Neural cell (in vitro differentiated cells): ENCODE measurements around the gene DTWD1. TPM values are rescaled to one million over a fixed set of nuclear protein-coding genes. Genes with fewer than 3 reads are reported as not detected.

Experiments used
- H2AFZ ChIP-seq: fragments of 200-600, 300-800 bp; sonication (generic), shearing (Covaris generic); 2 replicates; pipeline ENCODE4 v1.6.0; 2014; ENCODE audit warnings: low read depth, mild to moderate bottlenecking, antibody characterized with exemption, low read length, moderate library complexity
- H3F3A ChIP-seq: fragments of 200-600 bp; shearing (Covaris generic); 2 replicates; pipeline ENCODE4 v1.6.1; 2016; ENCODE audit warnings: mild to moderate bottlenecking, moderate library complexity, mixed read lengths, antibody characterized with exemption, low read length; ENCODE audit not compliant: insufficient read depth, poor library complexity, severe bottlenecking
- H3K27ac ChIP-seq: fragments of 200-600, 300-800 bp; sonication (generic), shearing (Covaris generic); 2 replicates; pipeline ENCODE4 v1.5.1; 2014; ENCODE audit warnings: mild to moderate bottlenecking, low read length, moderate library complexity
- H3K27me3 ChIP-seq: fragments of 300-800, 200-600 bp; sonication (generic), shearing (Covaris generic); 2 replicates; pipeline ENCODE4 v1.6.0; 2014; ENCODE audit warnings: mild to moderate bottlenecking, low read depth, low read length, moderate library complexity; ENCODE audit not compliant: insufficient read depth
- H3K36me3 ChIP-seq: fragments of 300-800, 200-600 bp; sonication (generic), shearing (Covaris generic); 2 replicates; pipeline ENCODE4 v1.5.1; 2014; ENCODE audit warnings: mild to moderate bottlenecking, antibody characterized with exemption, low read length, moderate library complexity; ENCODE audit not compliant: insufficient read depth
- H3K4me2 ChIP-seq: fragments of 300-800, 200-600 bp; sonication (generic), shearing (Covaris generic); 2 replicates; pipeline ENCODE4 v1.6.0; 2014; ENCODE audit warnings: mild to moderate bottlenecking, low read length
- H3K4me3 ChIP-seq: fragments of 300-800, 200-600 bp; sonication (generic), shearing (Covaris generic); 2 replicates; pipeline ENCODE4 v1.5.1; 2014; ENCODE audit warnings: mild to moderate bottlenecking, low read length, moderate library complexity
- H3K79me2 ChIP-seq: fragments of 200-600 bp; shearing (Covaris generic); replicated peaks from 2 replicates; pipeline ENCODE4 v1.6.0; 2014; ENCODE audit warnings: mild to moderate bottlenecking, low read length, moderate library complexity; ENCODE audit not compliant: insufficient read depth
- H3K9ac ChIP-seq: fragments of 300-800, 200-600 bp; sonication (generic), shearing (Covaris generic); 2 replicates; pipeline ENCODE4 v1.6.1; 2016; ENCODE audit warnings: mild to moderate bottlenecking, low read length, mixed read lengths
- H3K9me2 ChIP-seq: fragments of 200-600 bp; shearing (Covaris generic); 2 replicates; pipeline ENCODE4 v1.6.1; 2016; ENCODE audit warnings: mild to moderate bottlenecking, low read length, mixed read lengths; ENCODE audit not compliant: insufficient read depth
- H3K9me3 ChIP-seq: fragments of 200-600, 300-800 bp; sonication (generic), shearing (Covaris generic); 2 replicates; pipeline ENCODE4 v1.6.1; 2016; ENCODE audit warnings: mild to moderate bottlenecking, mixed run types, low read length, moderate library complexity, mixed read lengths
- H4K20me1 ChIP-seq: fragments of 200-600 bp; shearing (Covaris generic); 2 replicates; pipeline ENCODE4 v1.6.1; 2016; ENCODE audit warnings: mild to moderate bottlenecking, mixed run types; ENCODE audit not compliant: insufficient read depth
- EP300 ChIP-seq: fragments of 450-650 bp; conservative IDR thresholded peaks from 2 replicates; pipeline ENCODE4 v1.6.1; 2014; ENCODE audit warnings: antibody characterized with exemption, mild to moderate bottlenecking, moderate library complexity; ENCODE audit not compliant: poor library complexity, severe bottlenecking
- EZH2 ChIP-seq: fragments of 200-600, 300-800 bp; shearing (Covaris generic), sonication (generic); IDR thresholded peaks from 2 replicates; pipeline ENCODE4 v1.6.1; 2014; ENCODE audit warnings: antibody characterized with exemption, low read length, borderline replicate concordance, mild to moderate bottlenecking; ENCODE audit not compliant: insufficient read depth, poor library complexity, severe bottlenecking
- MXI1 ChIP-seq: fragments of 450-650 bp; conservative IDR thresholded peaks from 2 replicates; pipeline ENCODE4 v1.6.1; 2014; ENCODE audit warnings: antibody characterized with exemption, mild to moderate bottlenecking; ENCODE audit not compliant: poor library complexity, severe bottlenecking
- POLR2AphosphoS5 ChIP-seq: IDR thresholded peaks from 2 replicates; pipeline ENCODE4 v1.6.1; 2012
- RAD21 ChIP-seq: fragments of 450-650 bp; conservative IDR thresholded peaks from 2 replicates; pipeline ENCODE4 v1.6.1; 2014; ENCODE audit warnings: antibody characterized with exemption, mild to moderate bottlenecking, moderate library complexity
- REST ChIP-seq: IDR thresholded peaks from 2 replicates; pipeline ENCODE4 v1.6.1; 2012; ENCODE audit warnings: borderline replicate concordance
- SMC3 ChIP-seq: fragments of 450-650 bp; conservative IDR thresholded peaks from 2 replicates; pipeline ENCODE4 v1.6.1; 2014; ENCODE audit warnings: antibody characterized with exemption, mild to moderate bottlenecking, moderate library complexity; ENCODE audit not compliant: poor library complexity
- TAF1 ChIP-seq: IDR thresholded peaks from 2 replicates; pipeline ENCODE4 v1.6.1; 2012; ENCODE audit warnings: low read depth
- polyA plus RNA-seq: library from polyadenylated mRNA; depleted of rRNA; stranded (reverse); fragments of >200 nt; gene quantifications from 2 replicates; pipeline ENCODE4 v1.2.3, GENCODE V29; 2014
- TF ChIP-seq, protein P1 (sequence below): fragments of 450-650 bp; IDR thresholded peaks from 2 replicates; pipeline ENCODE4 v1.5.1; 2014; ENCODE audit warnings: antibody characterized with exemption, mild to moderate bottlenecking, moderate library complexity; ENCODE audit not compliant: poor library complexity, severe bottlenecking

DTWD1 gene
- polyA plus RNA-seq, 1 donor from 2014 or later, result 16.5 TPM

DNA sequence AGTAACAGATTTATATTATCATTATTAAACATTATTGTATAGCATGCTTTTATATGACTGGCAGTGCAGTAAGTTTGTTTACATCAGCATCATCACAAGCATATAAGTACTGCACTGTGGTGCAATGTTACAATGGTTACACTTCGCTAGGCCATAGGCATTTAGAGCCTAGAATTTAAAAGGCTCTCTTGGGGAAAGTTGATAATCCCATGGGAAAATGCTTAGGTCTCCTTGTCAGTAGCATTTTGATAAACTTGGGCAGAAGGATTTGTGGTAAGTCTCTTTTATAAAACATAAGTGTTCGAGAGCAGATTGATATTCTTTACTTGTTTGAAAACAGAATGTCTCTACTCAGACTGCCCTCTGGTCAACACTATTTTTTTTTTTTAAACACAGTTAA lies 7.5 kb downstream of the DTWD1 start:
- Histone ChIP-seq H3K27me3 (no peaks in the 10 kb centered on the region), H4K20me1 (no peaks in the 10 kb centered on the region), H3F3A (no peaks in the 10 kb centered on the region), H3K27ac (no peak overlapping the region), H3K9me3 (no peaks in the 10 kb centered on the region), H3K9me2 (no peaks in the 10 kb centered on the region), H3K4me2 (no peak overlapping the region), H3K9ac (no peak overlapping the region), H3K36me3 (no peaks in the 10 kb centered on the region), H3K4me3 (no peak overlapping the region), H3K79me2 (peaks cover 9% of the 10 kb centered on the region), H2AFZ (no peak overlapping the region)
- TF ChIP-seq SMC3, result no peak
- no peak for TF ChIP-seq RAD21
- no peak for TF ChIP-seq TAF1
- TF ChIP-seq EZH2, result no peak
- no peak for TF ChIP-seq MXI1
- no peak for TF ChIP-seq EP300
- no peak for TF ChIP-seq POLR2AphosphoS5
- TF ChIP-seq, protein P1, sequence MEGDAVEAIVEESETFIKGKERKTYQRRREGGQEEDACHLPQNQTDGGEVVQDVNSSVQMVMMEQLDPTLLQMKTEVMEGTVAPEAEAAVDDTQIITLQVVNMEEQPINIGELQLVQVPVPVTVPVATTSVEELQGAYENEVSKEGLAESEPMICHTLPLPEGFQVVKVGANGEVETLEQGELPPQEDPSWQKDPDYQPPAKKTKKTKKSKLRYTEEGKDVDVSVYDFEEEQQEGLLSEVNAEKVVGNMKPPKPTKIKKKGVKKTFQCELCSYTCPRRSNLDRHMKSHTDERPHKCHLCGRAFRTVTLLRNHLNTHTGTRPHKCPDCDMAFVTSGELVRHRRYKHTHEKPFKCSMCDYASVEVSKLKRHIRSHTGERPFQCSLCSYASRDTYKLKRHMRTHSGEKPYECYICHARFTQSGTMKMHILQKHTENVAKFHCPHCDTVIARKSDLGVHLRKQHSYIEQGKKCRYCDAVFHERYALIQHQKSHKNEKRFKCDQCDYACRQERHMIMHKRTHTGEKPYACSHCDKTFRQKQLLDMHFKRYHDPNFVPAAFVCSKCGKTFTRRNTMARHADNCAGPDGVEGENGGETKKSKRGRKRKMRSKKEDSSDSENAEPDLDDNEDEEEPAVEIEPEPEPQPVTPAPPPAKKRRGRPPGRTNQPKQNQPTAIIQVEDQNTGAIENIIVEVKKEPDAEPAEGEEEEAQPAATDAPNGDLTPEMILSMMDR, result no peak

GRCh38 chr15:49637857-49638256 lies 17.0 kb downstream of the DTWD1 start:
- H3K9me2 ChIP-seq, result no peaks in the 10 kb centered on the region
- no peaks in the 10 kb centered on the region for H3K27me3 ChIP-seq
- H3K4me3 ChIP-seq, result no peak overlapping the region
- TF ChIP-seq RAD21 (no peak), SMC3 (no peak), EZH2 (no peak), TAF1 (no peak), EP300 (no peak), MXI1 (no peak), REST (no peak), POLR2AphosphoS5 (no peak)
- TF ChIP-seq, protein P1, result no peak
- no peak overlapping the region for H3K4me2 ChIP-seq
- no peaks in the 10 kb centered on the region for H3K9me3 ChIP-seq
- no peak overlapping the region for H3K9ac ChIP-seq
- no peak overlapping the region for H2AFZ ChIP-seq
- H3K27ac ChIP-seq, result no peak overlapping the region
- no peaks in the 10 kb centered on the region for H3F3A ChIP-seq
- no peaks in the 10 kb centered on the region for H3K36me3 ChIP-seq
- no peaks in the 10 kb centered on the region for H3K79me2 ChIP-seq
- no peaks in the 10 kb centered on the region for H4K20me1 ChIP-seq
